A673 (cell line): Measurements from ENCODE around the gene NEDD9. TPM values are rescaled to one million over a fixed set of nuclear protein-coding genes. Genes with fewer than 3 reads are reported as not detected.

Experiments used
- BruUV-seq: library from RNA; stranded (reverse); fragments of 400-500 nt; replicated peaks from 2 replicates; lab custom pipeline; 2021; lab: Mats Ljungman, UMichigan
- CTCF ChIA-PET: fragments of 300-600 bp; sonication (Branson Sonifier 250); formaldehyde crosslinking; loops from one replicate; lab custom pipeline; 2022; ENCODE audit warnings: antibody characterized with exemption; lab: Charles Lee
- POLR2A ChIA-PET: fragments of 300-600 bp; sonication (Branson Sonifier 250); formaldehyde crosslinking; loops from one replicate; lab custom pipeline; 2022; ENCODE audit warnings: antibody characterized with exemption; ENCODE audit not compliant: low non-redundant PET; lab: Charles Lee
- DNase-seq: peaks from one replicate; pipeline ENCODE4 v3.0.0-alpha.2; 2015; ENCODE audit warnings: low spot score
- H3K27ac ChIP-seq: fragments of 200-600 bp; sonication (generic); 2 replicates; pipeline ENCODE4 v1.5.1; 2016; ENCODE audit warnings: mixed run types, low read depth, mild to moderate bottlenecking, mixed read lengths, antibody characterized with exemption, low read length; ENCODE audit not compliant: poor library complexity, severe bottlenecking
- H3K27me3 ChIP-seq: fragments of 200-600 bp; sonication (generic); replicated peaks from 2 replicates; pipeline ENCODE4 v1.6.1; 2017; ENCODE audit warnings: mixed run types, low read depth, mild to moderate bottlenecking, mixed read lengths, antibody characterized with exemption, low read length; ENCODE audit not compliant: insufficient read depth, poor library complexity
- H3K36me3 ChIP-seq: fragments of 200-600 bp; sonication (generic); 2 replicates; pipeline ENCODE4 v1.6.1; 2016; ENCODE audit warnings: mixed run types, mild to moderate bottlenecking, mixed read lengths, antibody characterized with exemption, low read length; ENCODE audit not compliant: insufficient read depth, poor library complexity, severe bottlenecking
- H3K4me1 ChIP-seq: fragments of 200-600 bp; sonication (generic); 2 replicates; pipeline ENCODE4 v1.6.1; 2017; ENCODE audit warnings: mixed run types, mild to moderate bottlenecking, mixed read lengths, antibody characterized with exemption, low read length; ENCODE audit not compliant: insufficient read depth, poor library complexity, severe bottlenecking
- H3K4me3 ChIP-seq: fragments of 200-600 bp; sonication (generic); 2 replicates; pipeline ENCODE4 v1.5.1; 2016; ENCODE audit warnings: low read depth, mixed run types, mild to moderate bottlenecking, mixed read lengths, low read length; ENCODE audit not compliant: poor library complexity, severe bottlenecking
- H3K9me3 ChIP-seq: fragments of 200-600 bp; sonication (generic); 2 replicates; pipeline ENCODE4 v1.6.1; 2016; ENCODE audit warnings: mixed run types, low read depth, mild to moderate bottlenecking, mixed read lengths, antibody characterized with exemption, low read length; ENCODE audit not compliant: poor library complexity, severe bottlenecking
- EZH2 ChIP-seq: fragments of 200-600 bp; sonication (generic); IDR thresholded peaks from 2 replicates; pipeline ENCODE4 v1.6.1; 2017; ENCODE audit warnings: borderline replicate concordance, low read depth, mild to moderate bottlenecking, mixed read lengths, antibody characterized with exemption, low read length; ENCODE audit not compliant: poor library complexity, severe bottlenecking
- intact Hi-C: fragments of 100-400 bp; cut with micrococcal nuclease; formaldehyde crosslinking; loops from one replicate; pipeline ENCODE4 v1.10.0; 2022; ENCODE audit not compliant: unreplicated experiment
- total RNA-seq: library from RNA; stranded (reverse); gene quantifications from 2 replicates; pipeline ENCODE4 v1.2.3, GENCODE V29; 2021
- TF ChIP-seq, protein P1 (sequence below): fragments of 300-800, 200-600 bp; sonication (generic); conservative IDR thresholded peaks from 2 replicates; pipeline ENCODE4 v1.5.1; 2017; ENCODE audit warnings: low read depth, mild to moderate bottlenecking, antibody characterized with exemption, low read length, moderate library complexity, mixed read lengths

The NEDD9 gene
- total RNA-seq, 1 experiment from 2014 or later, result 6.6 TPM

- POLR2A ChIA-PET, result no interaction called here
- no peaks in the 10 kb centered on the region for H3K9me3 ChIP-seq
- no peaks in the 10 kb centered on the region for H3K27me3 ChIP-seq
- TF ChIP-seq EZH2, result no peak
- no peaks in the 10 kb centered on the region for H3K36me3 ChIP-seq
- intact Hi-C loops, result no loop called here
- H3K27ac ChIP-seq, result no peak overlapping the region
- no peaks in the 10 kb centered on the region for H3K4me1 ChIP-seq
- no peak overlapping the region for H3K4me3 ChIP-seq
- CTCF ChIA-PET, result no interaction called here
- no peak for DNase-seq
- BruUV-seq, result no TSS peak
Measured at GRCh38 chr6:11245381-11246256, 13.2 kb upstream of the NEDD9 start.

DNA sequence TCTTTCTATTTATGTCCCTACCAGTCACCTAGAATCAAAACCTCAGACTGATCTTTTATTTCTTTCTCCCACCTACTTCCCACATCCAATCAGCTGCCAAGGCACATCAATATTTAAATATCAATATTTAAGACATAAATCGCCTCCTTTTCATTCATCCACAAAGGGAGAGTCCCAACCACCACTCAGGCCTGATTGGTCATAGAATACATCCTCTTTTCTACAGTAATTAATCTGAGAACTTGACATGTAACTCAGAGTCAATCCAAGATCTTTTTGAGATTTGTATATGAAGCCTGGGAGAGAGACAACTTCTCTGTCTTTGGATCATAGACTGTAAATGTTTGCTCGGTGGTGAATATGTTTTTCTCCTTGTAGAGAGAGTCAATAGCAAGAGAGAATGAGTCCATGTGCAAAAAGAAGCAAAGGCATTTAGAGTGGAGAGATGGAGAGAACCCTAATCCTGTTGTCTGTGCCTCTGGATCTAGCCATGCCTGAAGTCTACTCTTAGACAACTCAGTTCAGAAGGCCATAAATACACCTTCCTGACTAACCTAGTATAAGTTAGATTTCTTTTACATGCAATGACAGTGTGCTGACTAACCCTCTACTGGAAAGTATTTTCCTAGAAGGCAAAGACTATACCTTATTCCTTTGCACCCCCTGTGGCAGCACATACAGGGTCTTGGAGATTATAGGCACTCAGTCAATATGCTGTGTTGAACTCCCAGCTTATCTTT lies 12.1 kb upstream of the NEDD9 start:
- Histone ChIP-seq H3K27ac (no peak overlapping the region), H3K36me3 (no peaks in the 10 kb centered on the region), H3K4me1 (no peaks in the 10 kb centered on the region), H3K27me3 (no peaks in the 10 kb centered on the region), H3K9me3 (no peaks in the 10 kb centered on the region), H3K4me3 (no peak overlapping the region)
- ChIA-PET POLR2A (no interaction called here), CTCF (no interaction called here)
- no peak for DNase-seq
- TF ChIP-seq, protein P1, sequence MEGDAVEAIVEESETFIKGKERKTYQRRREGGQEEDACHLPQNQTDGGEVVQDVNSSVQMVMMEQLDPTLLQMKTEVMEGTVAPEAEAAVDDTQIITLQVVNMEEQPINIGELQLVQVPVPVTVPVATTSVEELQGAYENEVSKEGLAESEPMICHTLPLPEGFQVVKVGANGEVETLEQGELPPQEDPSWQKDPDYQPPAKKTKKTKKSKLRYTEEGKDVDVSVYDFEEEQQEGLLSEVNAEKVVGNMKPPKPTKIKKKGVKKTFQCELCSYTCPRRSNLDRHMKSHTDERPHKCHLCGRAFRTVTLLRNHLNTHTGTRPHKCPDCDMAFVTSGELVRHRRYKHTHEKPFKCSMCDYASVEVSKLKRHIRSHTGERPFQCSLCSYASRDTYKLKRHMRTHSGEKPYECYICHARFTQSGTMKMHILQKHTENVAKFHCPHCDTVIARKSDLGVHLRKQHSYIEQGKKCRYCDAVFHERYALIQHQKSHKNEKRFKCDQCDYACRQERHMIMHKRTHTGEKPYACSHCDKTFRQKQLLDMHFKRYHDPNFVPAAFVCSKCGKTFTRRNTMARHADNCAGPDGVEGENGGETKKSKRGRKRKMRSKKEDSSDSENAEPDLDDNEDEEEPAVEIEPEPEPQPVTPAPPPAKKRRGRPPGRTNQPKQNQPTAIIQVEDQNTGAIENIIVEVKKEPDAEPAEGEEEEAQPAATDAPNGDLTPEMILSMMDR, result no peak
- TF ChIP-seq EZH2, result no peak
- no TSS peak for BruUV-seq
- intact Hi-C loops, result no loop called here

- intact Hi-C loops, result no loop called here
- POLR2A ChIA-PET, result no interaction called here
- no peaks in the 10 kb centered on the region for H3K4me1 ChIP-seq
- no peak overlapping the region for H3K4me3 ChIP-seq
- BruUV-seq, result no TSS peak
- no peak for DNase-seq
- CTCF ChIA-PET, result no interaction called here
- no peaks in the 10 kb centered on the region for H3K9me3 ChIP-seq
- TF ChIP-seq, protein P1, result no peak
- no peak for TF ChIP-seq EZH2
- no peaks in the 10 kb centered on the region for H3K36me3 ChIP-seq
- H3K27me3 ChIP-seq, result no peaks in the 10 kb centered on the region
- H3K27ac ChIP-seq, result no peak overlapping the region
Measured at GRCh38 chr6:11243861-11244260, 11.4 kb upstream of the NEDD9 start.
